ENCODE measurements around the gene ADAMTS14. TPM values are rescaled to one million over a fixed set of nuclear protein-coding genes. Genes with fewer than 3 reads are reported as not detected.

Gene ADAMTS14
- polyA plus RNA-seq, 1 donor (not counting 4 experiments of a cell fraction or from before 2014, with no cell fraction given), result 0.09 TPM

DNA sequence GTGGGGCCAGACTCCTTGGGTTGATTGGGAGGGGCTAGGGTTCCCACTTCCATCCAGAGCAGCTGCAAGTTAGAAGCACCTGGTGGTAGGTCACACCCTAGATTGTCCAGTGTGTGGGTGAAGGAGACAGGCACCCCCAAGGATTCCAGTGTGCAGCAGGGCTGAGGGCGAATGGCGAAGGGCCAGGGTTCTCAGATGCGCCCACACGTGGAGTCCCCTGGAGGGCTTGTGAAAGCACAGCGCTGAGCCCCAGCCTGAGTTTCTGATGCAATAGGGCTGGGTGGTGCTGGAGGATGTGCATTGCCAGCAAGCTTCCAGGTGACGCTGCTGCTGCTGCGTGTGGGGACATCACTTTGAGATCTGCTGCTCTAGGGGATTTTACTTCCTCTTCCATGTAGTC lies 87.5 kb downstream of the ADAMTS14 start:
- H3K27ac ChIP-seq (ENCODE audit: control insufficient read depth, insufficient read depth, low read length), result no peak overlapping the region
- H3K9me3 ChIP-seq (ENCODE audit: control insufficient read depth, low read depth, low read length), result no peaks in the 10 kb centered on the region
- H4K20me1 ChIP-seq (ENCODE audit: control insufficient read depth, extremely low read depth, insufficient read depth, low read length), result peaks cover 3% of the 10 kb centered on the region
- no peak overlapping the region for H3K9ac ChIP-seq (ENCODE audit: control insufficient read depth, extremely low read depth, insufficient read depth, low read length)
- H2AFZ ChIP-seq (ENCODE audit: control insufficient read depth, low read length), result no peak overlapping the region
- FAIRE-seq, result no peak
- TF ChIP-seq, protein P1, sequence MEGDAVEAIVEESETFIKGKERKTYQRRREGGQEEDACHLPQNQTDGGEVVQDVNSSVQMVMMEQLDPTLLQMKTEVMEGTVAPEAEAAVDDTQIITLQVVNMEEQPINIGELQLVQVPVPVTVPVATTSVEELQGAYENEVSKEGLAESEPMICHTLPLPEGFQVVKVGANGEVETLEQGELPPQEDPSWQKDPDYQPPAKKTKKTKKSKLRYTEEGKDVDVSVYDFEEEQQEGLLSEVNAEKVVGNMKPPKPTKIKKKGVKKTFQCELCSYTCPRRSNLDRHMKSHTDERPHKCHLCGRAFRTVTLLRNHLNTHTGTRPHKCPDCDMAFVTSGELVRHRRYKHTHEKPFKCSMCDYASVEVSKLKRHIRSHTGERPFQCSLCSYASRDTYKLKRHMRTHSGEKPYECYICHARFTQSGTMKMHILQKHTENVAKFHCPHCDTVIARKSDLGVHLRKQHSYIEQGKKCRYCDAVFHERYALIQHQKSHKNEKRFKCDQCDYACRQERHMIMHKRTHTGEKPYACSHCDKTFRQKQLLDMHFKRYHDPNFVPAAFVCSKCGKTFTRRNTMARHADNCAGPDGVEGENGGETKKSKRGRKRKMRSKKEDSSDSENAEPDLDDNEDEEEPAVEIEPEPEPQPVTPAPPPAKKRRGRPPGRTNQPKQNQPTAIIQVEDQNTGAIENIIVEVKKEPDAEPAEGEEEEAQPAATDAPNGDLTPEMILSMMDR (optimal IDR thresholded peaks at IDR 0.05 in 1 of 3, IDR thresholded peaks at IDR 0.05 in 1 of 3, conservative IDR thresholded peaks at IDR 0.05 in 1 of 3; ENCODE audit: extremely low read depth in 1 of 3, insufficient read depth in 2 of 3, low read length in 3 of 3), result no peak
- TF ChIP-seq EZH2 (IDR thresholded peaks at IDR 0.05; ENCODE audit: low read length), result no peak
- peaks cover 27% of the 10 kb centered on the region for H3K27me3 ChIP-seq (ENCODE audit: control insufficient read depth, extremely low read depth, insufficient read depth, low read length)
- peaks cover 4% of the 10 kb centered on the region for H3K4me1 ChIP-seq (ENCODE audit: control insufficient read depth, extremely low read depth, insufficient read depth, low read length)
- no peak for DNase-seq (ENCODE audit: low read depth, low spot score)
- H3K9me1 ChIP-seq (ENCODE audit: control insufficient read depth, extremely low read depth, insufficient read depth, low read length), result no peaks in the 10 kb centered on the region
- no peaks in the 10 kb centered on the region for H3K36me3 ChIP-seq (ENCODE audit: control insufficient read depth in 2 of 2, extremely low read depth in 1 of 2, insufficient read depth in 2 of 2, low read length in 2 of 2)
- peak overlapping the region; percentile 32 for H3K4me2 ChIP-seq (ENCODE audit: control insufficient read depth, extremely low read depth, insufficient read depth, low read depth, low read length)
- no peaks in the 10 kb centered on the region for H3K79me2 ChIP-seq (ENCODE audit: control insufficient read depth, insufficient read depth, low read length)
- dilution Hi-C loops (cut with MboI; ENCODE audit: extremely low pct_ligation_motif_present, low sequenced_read_pairs), result no loop called here
- no peak overlapping the region for H3K4me3 ChIP-seq (ENCODE audit: control insufficient read depth in 2 of 3, extremely low read depth in 1 of 3, insufficient read depth in 2 of 3, low read depth in 1 of 3, low read length in 3 of 3)

DNA sequence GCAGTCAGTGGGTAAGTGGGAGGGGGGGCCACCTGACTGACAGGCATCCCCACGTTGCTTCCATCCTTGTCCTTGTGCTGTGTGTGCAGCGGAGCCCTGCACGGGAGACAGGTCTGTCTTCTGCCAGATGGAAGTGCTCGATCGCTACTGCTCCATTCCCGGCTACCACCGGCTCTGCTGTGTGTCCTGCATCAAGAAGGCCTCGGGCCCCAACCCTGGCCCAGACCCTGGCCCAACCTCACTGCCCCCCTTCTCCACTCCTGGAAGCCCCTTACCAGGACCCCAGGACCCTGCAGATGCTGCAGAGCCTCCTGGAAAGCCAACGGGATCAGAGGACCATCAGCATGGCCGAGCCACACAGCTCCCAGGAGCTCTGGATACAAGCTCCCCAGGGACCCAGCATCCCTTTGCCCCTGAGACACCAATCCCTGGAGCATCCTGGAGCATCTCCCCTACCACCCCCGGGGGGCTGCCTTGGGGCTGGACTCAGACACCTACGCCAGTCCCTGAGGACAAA lies 88.0 kb downstream of the ADAMTS14 start:
- Histone ChIP-seq H3K27me3 (ENCODE audit: control insufficient read depth, extremely low read depth, insufficient read depth, low read length) (peaks cover 27% of the 10 kb centered on the region), H3K27ac (ENCODE audit: control insufficient read depth, insufficient read depth, low read length) (no peak overlapping the region), H3K4me2 (ENCODE audit: control insufficient read depth, extremely low read depth, insufficient read depth, low read depth, low read length) (no peak overlapping the region), H4K20me1 (ENCODE audit: control insufficient read depth, extremely low read depth, insufficient read depth, low read length) (peaks cover 3% of the 10 kb centered on the region), H3K36me3 (ENCODE audit: control insufficient read depth in 2 of 2, extremely low read depth in 1 of 2, insufficient read depth in 2 of 2, low read length in 2 of 2) (no peaks in the 10 kb centered on the region), H3K4me1 (ENCODE audit: control insufficient read depth, extremely low read depth, insufficient read depth, low read length) (peaks cover 4% of the 10 kb centered on the region), H3K9me1 (ENCODE audit: control insufficient read depth, extremely low read depth, insufficient read depth, low read length) (no peaks in the 10 kb centered on the region), H2AFZ (ENCODE audit: control insufficient read depth, low read length) (no peak overlapping the region), H3K9me3 (ENCODE audit: control insufficient read depth, low read depth, low read length) (no peaks in the 10 kb centered on the region), H3K4me3 (ENCODE audit: control insufficient read depth in 2 of 3, extremely low read depth in 1 of 3, insufficient read depth in 2 of 3, low read depth in 1 of 3, low read length in 3 of 3) (no peak overlapping the region), H3K9ac (ENCODE audit: control insufficient read depth, extremely low read depth, insufficient read depth, low read length) (no peak overlapping the region), H3K79me2 (ENCODE audit: control insufficient read depth, insufficient read depth, low read length) (no peaks in the 10 kb centered on the region)
- no peak for FAIRE-seq
- no peak for DNase-seq (ENCODE audit: low read depth, low spot score)
- TF ChIP-seq EZH2 (IDR thresholded peaks at IDR 0.05; ENCODE audit: low read length), result no peak
- TF ChIP-seq, protein P1 (optimal IDR thresholded peaks at IDR 0.05 in 1 of 3, IDR thresholded peaks at IDR 0.05 in 1 of 3, conservative IDR thresholded peaks at IDR 0.05 in 1 of 3; ENCODE audit: extremely low read depth in 1 of 3, insufficient read depth in 2 of 3, low read length in 3 of 3), result no peak
- dilution Hi-C loops (cut with MboI; ENCODE audit: extremely low pct_ligation_motif_present, low sequenced_read_pairs), result no loop called here
